D341Med (cell line): Measurements from ENCODE around the gene ADAMTSL3.
A peak's percentile ranks its signal among the peaks of the same experiment; 100 is the strongest.
"Not testable (repeated sequence)": the region's sequence is repeated elsewhere in the genome, so short reads cannot be mapped to it uniquely, and the experiment has no call there.

Experiments
- DNase-seq: peaks from one replicate; pipeline ENCODE4 v3.0.0; 2012; ENCODE audit warnings: low spot score

ADAMTSL3 gene

DNA sequence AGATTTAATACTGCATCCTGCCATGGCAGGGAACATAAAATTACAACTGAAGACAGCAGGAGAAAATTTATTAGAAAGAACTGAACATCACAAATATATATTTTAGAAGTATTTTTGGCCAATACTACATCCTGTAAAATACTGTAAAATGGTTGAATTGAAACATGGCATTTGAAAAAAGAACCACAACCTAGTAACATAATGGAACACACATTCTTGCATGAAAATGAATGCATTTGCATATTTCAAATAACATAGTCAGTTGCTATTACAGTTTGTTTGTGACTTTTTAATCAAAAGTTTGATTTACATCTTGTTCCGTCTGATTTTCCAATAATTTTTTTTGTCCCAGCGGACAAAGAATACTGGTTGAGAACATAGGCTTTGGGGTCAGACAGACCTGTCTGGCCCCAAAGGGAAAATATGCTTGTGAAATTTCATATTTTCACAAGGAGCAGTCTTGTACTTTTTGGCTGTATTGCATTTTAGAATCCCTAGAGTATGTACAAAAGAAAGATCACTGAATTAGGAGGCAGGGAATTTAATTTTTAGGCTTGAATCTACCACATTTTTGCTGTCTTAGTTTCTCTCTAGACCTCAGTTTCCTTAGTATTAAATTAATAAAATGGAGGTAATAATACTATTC lies 268.8 kb downstream of the ADAMTSL3 start:
- DNase-seq = no peak

DNA sequence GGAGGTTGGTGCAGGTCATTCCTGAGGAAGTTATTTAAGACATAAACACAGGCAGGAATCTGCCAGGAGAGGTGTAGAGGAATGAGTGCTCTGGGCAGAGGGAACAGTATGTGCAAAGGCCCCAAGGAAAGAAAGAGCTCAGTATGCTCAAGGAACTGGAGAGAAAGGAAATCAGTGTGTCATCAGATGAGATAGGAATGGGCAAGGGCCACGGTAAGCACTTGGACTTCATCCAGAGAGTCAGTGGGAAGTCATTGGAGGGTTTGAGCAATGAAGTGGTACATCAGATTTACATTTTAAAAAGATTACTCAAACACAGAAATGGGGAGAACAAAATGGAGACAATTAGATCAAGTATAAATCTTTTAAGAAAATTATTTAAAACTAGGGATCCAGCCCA lies 272.2 kb downstream of the ADAMTSL3 start:
- DNase-seq = no peak

GRCh38 chr15:83927704-83928391 lies 273.9 kb downstream of the ADAMTSL3 start:
- DNase-seq = no peak

GRCh38 chr15:83928392-83928734 lies 274.4 kb downstream of the ADAMTSL3 start:
- no peak for DNase-seq

DNA sequence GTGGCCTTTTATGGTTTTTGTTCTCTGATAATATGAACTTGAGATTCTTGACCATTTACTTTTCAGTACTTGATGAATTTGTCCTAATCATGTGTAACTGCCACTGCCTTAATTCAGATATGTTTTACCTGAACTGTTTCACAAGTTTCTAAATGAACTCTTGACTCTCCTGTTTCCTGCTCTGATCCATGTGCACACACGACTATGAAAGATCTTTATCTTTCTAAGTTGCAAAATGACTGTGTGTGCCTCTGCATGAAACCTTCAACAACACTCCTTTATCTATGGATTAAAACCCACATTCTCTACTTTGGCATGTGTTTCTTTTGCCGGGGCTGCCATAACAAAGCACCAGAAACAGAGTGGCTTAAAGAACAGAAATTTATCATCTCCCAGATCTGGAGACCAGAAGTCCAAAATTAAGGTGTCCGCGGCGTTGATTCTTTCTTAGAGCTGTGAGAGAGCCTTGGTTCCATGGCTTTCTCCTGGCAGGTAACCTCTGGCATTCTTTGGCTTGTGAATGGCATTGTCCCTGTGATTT lies 275.0 kb downstream of the ADAMTSL3 start:
- DNase-seq = no peak

DNA sequence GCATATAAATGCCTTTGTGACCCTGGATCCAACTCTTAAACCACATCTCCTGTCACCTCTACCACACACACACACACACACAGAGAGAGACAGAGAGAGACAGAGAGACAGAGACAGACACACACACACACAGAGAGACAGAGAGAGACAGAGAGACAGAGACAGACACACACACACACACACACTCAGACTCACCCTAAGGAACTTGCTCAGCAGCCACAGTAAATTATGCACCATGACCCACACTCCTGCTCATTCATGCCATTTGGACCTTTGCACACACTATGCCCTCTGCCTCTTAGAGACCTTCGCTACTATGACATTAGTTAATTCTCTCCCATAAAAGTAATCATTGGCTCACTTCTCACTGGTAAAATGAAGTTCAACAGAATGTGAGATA lies 275.7 kb downstream of the ADAMTSL3 start:
- no peak for DNase-seq

- no peak for DNase-seq
Measured at GRCh38 chr15:83930392-83931212, 276.7 kb downstream of the ADAMTSL3 start.

DNA sequence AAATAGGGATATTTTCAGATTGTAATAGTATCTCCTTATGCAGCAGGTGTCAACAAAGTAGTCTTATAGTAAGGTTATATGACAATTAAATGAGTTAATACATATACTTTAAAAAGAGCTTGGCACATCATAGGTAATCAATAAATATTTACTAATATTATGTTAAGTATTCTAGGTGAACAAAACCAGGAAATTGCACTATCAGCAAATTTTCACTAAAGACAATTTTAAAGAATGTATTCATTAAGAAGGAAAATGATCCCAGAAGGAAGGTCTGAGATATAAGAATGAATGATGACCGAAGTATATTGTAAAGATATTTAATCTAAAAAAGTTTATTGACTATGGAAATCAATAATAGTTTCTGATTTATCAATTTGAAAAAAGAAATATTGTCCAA lies 281.9 kb downstream of the ADAMTSL3 start:
- DNase-seq = no peak

DNA sequence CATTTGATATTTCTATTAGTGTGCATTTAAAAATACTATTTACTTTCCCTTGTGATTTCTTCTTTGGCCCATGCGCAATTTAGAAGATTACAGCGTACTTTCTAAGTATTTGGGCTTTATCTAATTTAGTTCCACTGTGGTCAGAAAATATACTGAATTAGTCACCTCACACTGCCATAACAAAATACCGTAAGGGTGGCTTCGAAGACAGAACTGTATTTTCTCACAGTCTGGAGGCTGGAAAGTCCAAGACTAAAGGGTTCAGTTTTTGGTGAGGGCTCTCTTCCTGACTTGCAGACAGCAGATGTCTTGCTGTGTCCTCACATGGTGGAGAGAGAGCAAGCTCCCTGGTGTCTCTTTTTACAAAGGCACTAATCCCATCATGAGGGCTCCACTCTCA lies 286.2 kb downstream of the ADAMTSL3 start:
- no peak for DNase-seq

DNA sequence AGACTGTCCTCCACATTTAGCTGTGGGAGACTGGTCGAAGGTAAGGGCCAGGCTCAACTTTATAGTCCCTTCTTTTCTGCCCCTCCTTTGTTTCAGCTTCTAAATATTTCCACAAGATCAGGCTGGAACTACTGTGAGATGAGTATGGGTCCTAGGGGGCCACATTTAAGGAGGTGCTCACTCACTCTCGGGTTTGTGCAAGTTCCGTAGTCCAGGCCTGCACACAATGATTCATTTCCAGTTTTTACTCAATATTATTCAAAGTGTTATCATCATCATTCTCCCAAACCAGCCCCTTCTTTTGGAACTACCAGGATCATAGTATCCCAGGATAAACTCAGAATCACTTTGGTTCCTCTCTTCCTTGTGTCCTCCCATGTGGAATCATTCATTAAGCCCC lies 289.1 kb downstream of the ADAMTSL3 start:
- no peak for DNase-seq

DNA sequence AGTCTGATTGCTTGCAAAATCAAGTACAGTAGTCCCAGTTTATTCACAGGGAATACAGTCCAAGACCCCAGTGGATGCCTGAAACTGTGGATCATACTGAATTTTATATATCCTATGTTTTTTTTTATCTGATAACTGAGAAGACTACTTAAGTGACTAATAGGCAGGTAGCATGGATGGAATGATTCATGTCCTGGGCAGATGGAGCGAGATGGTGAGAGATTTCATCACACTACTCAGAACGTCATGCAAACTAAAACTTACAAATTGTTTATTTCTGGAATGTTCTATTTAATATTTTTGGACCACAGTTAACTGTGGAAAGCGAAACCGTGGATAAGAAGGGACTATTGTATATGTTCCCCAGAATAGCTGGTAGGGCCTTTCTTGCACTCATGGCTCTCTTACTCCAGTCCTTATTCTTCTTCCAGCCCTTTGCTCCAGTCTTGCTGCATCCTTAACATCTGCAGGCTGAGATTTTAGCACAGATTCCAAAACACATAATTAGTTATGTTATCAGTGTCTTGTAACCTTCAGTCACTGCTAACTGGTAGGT lies 290.0 kb downstream of the ADAMTSL3 start:
- no peak for DNase-seq

DNA sequence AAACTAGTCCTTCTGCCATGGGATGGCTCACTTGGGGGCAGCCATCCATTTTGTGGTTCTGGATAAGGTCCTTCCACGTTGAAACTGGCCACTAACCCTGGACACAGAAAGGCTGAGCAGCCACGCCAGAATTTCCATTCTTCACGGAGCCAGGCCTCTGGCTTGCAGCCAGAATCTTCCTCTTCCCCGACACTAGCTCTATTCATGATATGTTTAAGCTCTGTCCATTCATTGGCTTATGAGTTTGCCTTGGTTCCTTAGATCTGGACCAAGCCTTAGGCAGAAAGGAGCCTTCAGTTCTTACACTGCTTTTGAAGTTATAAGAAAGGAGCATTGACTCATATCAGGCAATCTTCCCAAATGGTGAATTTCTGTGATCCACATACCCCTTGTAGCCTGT lies 293.2 kb downstream of the ADAMTSL3 start:
- DNase-seq = no peak

GRCh38 chr15:83954506-83954905 lies 300.6 kb downstream of the ADAMTSL3 start:
- no peak for DNase-seq

DNA sequence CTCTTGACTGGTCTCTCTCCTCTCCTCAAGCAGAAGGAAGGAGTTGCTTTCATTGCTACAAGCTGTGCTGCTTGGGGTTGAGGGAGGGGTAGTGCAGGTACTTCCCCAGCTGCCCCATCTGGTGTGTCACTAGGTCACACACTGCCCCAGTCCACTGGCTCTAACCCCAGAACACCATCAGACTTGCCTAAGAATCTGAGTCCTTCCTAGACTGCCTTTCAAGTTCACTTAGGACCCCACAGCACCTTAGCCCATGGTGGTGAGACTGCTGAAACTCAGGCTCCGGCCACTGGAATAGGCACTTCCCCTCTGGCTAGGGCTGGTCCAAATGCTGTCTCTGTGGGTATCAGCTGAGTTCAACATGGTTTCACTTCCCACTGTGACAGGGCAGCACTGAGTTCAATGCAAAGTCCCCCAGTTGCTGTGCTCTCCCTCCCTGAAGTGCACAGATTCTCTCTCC lies 301.9 kb downstream of the ADAMTSL3 start:
- DNase-seq = no peak

- DNase-seq = no peak
Measured at GRCh38 chr15:83956887-83957286, 303.0 kb downstream of the ADAMTSL3 start.

DNA sequence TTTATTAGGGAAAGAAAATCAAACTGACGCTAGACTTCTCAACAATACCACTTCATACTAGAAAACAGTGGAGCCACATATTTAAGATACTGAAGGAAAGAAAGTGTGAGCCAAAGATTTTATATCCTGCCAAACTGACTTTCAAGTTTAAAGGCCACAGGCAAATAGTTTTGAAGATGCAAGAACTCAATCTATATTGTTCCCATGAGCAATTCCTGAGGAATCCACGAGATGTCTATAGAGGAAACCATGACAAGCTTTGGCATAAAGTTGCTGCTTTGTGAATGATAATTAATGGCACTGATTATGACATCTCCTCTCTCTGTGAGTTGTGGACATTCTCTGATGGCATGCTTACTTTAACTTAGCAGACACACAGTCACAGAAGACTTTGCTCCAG lies 305.6 kb downstream of the ADAMTSL3 start:
- DNase-seq = no peak

- DNase-seq = no peak
Measured at GRCh38 chr15:83960192-83960829, 306.4 kb downstream of the ADAMTSL3 start.

DNA sequence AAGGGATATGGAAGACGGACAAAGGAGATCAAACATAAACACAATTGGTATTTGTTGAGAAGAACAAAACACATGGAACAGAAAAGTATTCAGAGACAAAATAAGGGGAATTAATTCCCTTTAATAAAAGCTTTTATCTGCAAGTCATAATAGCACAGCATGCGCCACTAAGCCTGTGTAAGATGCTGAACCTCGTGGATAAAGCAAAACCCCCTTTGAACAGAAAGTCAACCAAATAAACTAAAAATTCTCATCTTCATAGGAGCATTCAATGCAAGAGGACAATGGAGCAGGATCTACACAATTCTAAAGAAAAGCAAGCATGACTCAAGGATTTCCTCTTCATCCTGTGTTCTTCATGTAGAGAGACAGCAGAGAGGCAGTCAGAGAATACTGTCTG lies 307.4 kb downstream of the ADAMTSL3 start:
- DNase-seq = no peak

- DNase-seq = not testable (repeated sequence)
Measured at GRCh38 chr15:83964967-83965366, 311.0 kb downstream of the ADAMTSL3 start.

DNA sequence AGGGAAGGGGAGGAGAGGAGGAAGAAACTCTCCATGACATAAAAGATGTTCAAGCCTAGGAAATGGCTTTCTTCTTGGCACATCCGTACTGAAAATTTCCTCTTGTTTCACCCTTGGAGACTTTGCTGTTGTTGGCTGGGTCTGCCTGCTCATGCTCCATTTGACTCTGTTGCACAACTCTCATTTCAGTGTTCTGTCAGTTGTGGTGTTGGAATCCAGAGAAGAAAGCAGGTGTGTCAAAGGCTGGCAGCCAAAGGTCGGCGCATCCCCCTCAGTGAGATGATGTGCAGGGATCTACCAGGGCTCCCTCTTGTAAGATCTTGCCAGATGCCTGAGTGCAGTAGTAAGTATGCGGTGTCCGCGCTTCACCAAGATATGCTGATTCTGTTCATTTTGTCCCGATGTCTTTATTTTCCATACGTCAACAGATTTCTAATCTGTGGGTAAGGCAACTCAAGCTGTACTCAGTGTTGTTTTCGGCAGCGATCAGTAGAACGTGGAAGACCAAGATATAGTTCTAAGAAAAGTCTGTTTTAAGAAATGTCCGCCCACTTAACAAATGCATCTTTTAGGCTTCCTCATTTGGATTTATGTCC lies 316.5 kb downstream of the ADAMTSL3 start:
- DNase-seq = no peak

GRCh38 chr15:83971992-83972391 lies 318.1 kb downstream of the ADAMTSL3 start:
- DNase-seq = no peak

GRCh38 chr15:83973816-83974215 lies 319.9 kb downstream of the ADAMTSL3 start:
- peak; percentile 34 for DNase-seq
